Panc1 (cell line): Measurements from ENCODE around the gene OPA3.

Source experiments
- CTCF ChIP-seq: fragments of 450-650 bp; IDR thresholded peaks from 2 replicates; pipeline ENCODE4 v1.5.1; 2017; ENCODE audit warnings: mild to moderate bottlenecking
- REST ChIP-seq, 2 experiments: IDR thresholded peaks; 2 replicates each; pipeline ENCODE4 v1.6.1; 2011 to 2012; ENCODE audit warnings: low read depth in 2 of 2, control low read depth in 1 of 2, low read length in 1 of 2, mild to moderate bottlenecking in 1 of 2, moderate library complexity in 1 of 2; ENCODE audit not compliant: insufficient read depth in 1 of 2

GRCh38 chr19:45509692-45510015 is 74.9 kb downstream of the OPA3 start:
- no peak for TF ChIP-seq CTCF
- no peak for TF ChIP-seq REST (IDR thresholded peaks at IDR 0.05; ENCODE audit: insufficient read depth in 1 of 2, low read depth in 2 of 2, low read length in 1 of 2)
